Heart left ventricle (tissue), 13 donors: Measurements from ENCODE around the gene DISP2.

Experiments used
- POLR2A ChIP-seq, 2 donors: fragments of 450-650 bp; IDR thresholded peaks; one replicate each; pipeline ENCODE4 v1.6.1; 2017; ENCODE audit warnings: antibody characterized with exemption in 2 of 2, mild to moderate bottlenecking in 2 of 2, moderate library complexity in 2 of 2
- TF ChIP-seq, protein P1 (sequence below), 12 donors: fragments of 200-600 bp; sonication (generic) in 4 of 12; IDR thresholded peaks; one replicate each; pipeline versions ENCODE4 v1.5.0 to v1.8.0; 2018 to 2022; ENCODE audit warnings: antibody characterized with exemption in 12 of 12, mild to moderate bottlenecking in 5 of 12
- donor health status: ischemic (EF 13 %, LVEDD 7.1; RV severe dilation, severe dysfunction).
- donor health status: DM: no; HTN: yes; CAD: no.
- donor health status: DM: no; HTN: no; CAD: no.
- donor health status: ischemic (EF 25% LVEDD 6.9; RV normal size, moderate dysfunction).
- donor health status: ischemic (EF 25% LVEDD 5.7; RV mildly dilated, moderate dysfunction).
- donor health status: ischemic (EF 35%, LVEDD 5.7; RV mildly dilated, moderate dysfunction).
- donor health status: nonischemic (EF 11% LVEDD 7.7; RV severe dilation, severe dysfunction).
- donor health status: DM: yes; HTN: yes; CAD: no.
- donor health status: PGD.
- donor health status: ischemic (EF 29% LVEDD 5.4; RV normal size, mild dysfunction).
- donor health status: nonischemic (EF 23%, LVEDD 6.1; RV moderate dilation, normal function).

DNA sequence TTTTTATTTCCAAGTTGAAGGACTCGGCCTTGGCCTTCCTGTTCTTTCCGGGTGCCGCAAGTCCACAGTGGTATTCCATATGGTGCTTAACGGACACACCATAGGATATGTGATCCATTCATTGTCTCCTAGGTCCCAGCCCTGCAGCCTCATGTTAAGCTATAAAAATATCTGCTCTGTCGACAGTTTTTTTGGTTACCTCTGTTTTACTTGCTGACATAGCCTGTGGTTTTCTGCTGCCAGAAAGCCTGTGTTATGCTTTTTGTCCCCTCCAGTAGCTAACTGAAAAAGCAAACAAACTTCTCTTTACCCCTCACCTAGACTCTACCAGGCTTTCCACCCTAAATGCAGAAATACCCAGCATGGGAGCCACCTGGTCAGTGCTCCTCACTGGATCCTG is 29.3 kb upstream of the DISP2 start:
- TF ChIP-seq, protein P1, sequence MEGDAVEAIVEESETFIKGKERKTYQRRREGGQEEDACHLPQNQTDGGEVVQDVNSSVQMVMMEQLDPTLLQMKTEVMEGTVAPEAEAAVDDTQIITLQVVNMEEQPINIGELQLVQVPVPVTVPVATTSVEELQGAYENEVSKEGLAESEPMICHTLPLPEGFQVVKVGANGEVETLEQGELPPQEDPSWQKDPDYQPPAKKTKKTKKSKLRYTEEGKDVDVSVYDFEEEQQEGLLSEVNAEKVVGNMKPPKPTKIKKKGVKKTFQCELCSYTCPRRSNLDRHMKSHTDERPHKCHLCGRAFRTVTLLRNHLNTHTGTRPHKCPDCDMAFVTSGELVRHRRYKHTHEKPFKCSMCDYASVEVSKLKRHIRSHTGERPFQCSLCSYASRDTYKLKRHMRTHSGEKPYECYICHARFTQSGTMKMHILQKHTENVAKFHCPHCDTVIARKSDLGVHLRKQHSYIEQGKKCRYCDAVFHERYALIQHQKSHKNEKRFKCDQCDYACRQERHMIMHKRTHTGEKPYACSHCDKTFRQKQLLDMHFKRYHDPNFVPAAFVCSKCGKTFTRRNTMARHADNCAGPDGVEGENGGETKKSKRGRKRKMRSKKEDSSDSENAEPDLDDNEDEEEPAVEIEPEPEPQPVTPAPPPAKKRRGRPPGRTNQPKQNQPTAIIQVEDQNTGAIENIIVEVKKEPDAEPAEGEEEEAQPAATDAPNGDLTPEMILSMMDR (IDR thresholded peaks at IDR 0.05): no peak
- no peak for TF ChIP-seq POLR2A (IDR thresholded peaks at IDR 0.05)
